Fibroblast of gingiva (primary cell): ENCODE data around the gene CEMP1.

Source experiments
- DNase-seq: peaks from one replicate; pipeline ENCODE4 v3.0.0-alpha.2; 2011; ENCODE audit warnings: low read depth

Gene CEMP1

GRCh38 chr16:2518823-2519710, 12.1 kb downstream of the CEMP1 start:
- no peak for DNase-seq

- DNase-seq = no peak
Measured at GRCh38 chr16:2517954-2518605, 13.1 kb downstream of the CEMP1 start.

- DNase-seq = no peak
Measured at GRCh38 chr16:2516391-2517240, 14.6 kb downstream of the CEMP1 start.

- DNase-seq = no peak
Measured at GRCh38 chr16:2515180-2515851, 15.9 kb downstream of the CEMP1 start.

- no peak for DNase-seq
Measured at GRCh38 chr16:2514333-2515179, 16.7 kb downstream of the CEMP1 start.

GRCh38 chr16:2513405-2514332, 17.5 kb downstream of the CEMP1 start, which contains the start of gene ATP6V0C:
Gene ATP6V0C, plus strand, starts transcription at chr16:2513952. Its CDS starts 152 bp downstream, at chr16:2514104.
- DNase-seq = peak; percentile 86

- DNase-seq = no peak
Measured at GRCh38 chr16:2512735-2513404, 18.3 kb downstream of the CEMP1 start.

- DNase-seq = no peak
Measured at GRCh38 chr16:2511996-2512734, 19.0 kb downstream of the CEMP1 start.

GRCh38 chr16:2511128-2511800, 19.9 kb downstream of the CEMP1 start:
- DNase-seq = peak; percentile 58

- no peak for DNase-seq
Measured at GRCh38 chr16:2508722-2509400, 22.3 kb downstream of the CEMP1 start.

- DNase-seq = no peak
Measured at GRCh38 chr16:2507665-2508064, 23.5 kb downstream of the CEMP1 start.

GRCh38 chr16:2507052-2507659, 24.1 kb downstream of the CEMP1 start:
- DNase-seq = no peak

GRCh38 chr16:2505695-2506094, 25.5 kb downstream of the CEMP1 start:
- no peak for DNase-seq

- no peak for DNase-seq
Measured at GRCh38 chr16:2501946-2502895, 29.0 kb downstream of the CEMP1 start.

GRCh38 chr16:2500918-2501750, 30.1 kb downstream of the CEMP1 start:
- peak; percentile 64 for DNase-seq
